Liver (tissue), 9 donors: ENCODE measurements around the gene BUB3. TPM values are rescaled to one million over a fixed set of nuclear protein-coding genes. Genes with fewer than 3 reads are reported as not detected.

Experiments
- DNase-seq: peaks from one replicate; pipeline ENCODE4 v3.0.0-alpha.2; 2017; ENCODE audit warnings: low spot score
- H3K27ac ChIP-seq, 2 donors: one replicate each; pipeline ENCODE4 v1.7.0; 2013; ENCODE audit warnings: inconsistent platforms in 2 of 2, low read length in 2 of 2, control low read depth in 1 of 2, low read depth in 1 of 2, mild to moderate bottlenecking in 1 of 2
- H3K27me3 ChIP-seq, 4 donors: one replicate each; pipeline versions ENCODE4 v1.6.1 to v1.7.0; 2013; ENCODE audit warnings: low read length in 3 of 4, inconsistent platforms in 1 of 4, mild to moderate bottlenecking in 1 of 4, moderate library complexity in 1 of 4; ENCODE audit not compliant: control insufficient read depth in 4 of 4, insufficient read depth in 4 of 4
- H3K36me3 ChIP-seq, 4 donors: one replicate each; pipeline versions ENCODE4 v1.6.1 to v1.7.0; 2013; ENCODE audit warnings: low read length in 3 of 4, mild to moderate bottlenecking in 3 of 4, low read depth in 1 of 4, moderate library complexity in 1 of 4; ENCODE audit not compliant: control insufficient read depth in 4 of 4, insufficient read depth in 3 of 4
- H3K4me1 ChIP-seq, 4 donors: one replicate each; pipeline versions ENCODE4 v1.6.1 to v1.7.0; 2013; ENCODE audit warnings: low read length in 3 of 4, mild to moderate bottlenecking in 3 of 4, moderate library complexity in 1 of 4; ENCODE audit not compliant: control insufficient read depth in 4 of 4, insufficient read depth in 4 of 4
- H3K4me3 ChIP-seq, 3 donors: one replicate each; pipeline versions ENCODE4 v1.6.1 to v1.7.0; 2013; ENCODE audit warnings: low read length in 3 of 3, control low read depth in 1 of 3, low read depth in 1 of 3, mild to moderate bottlenecking in 1 of 3
- H3K9ac ChIP-seq, 2 donors: one replicate each; pipeline ENCODE4 v1.7.0; 2013; ENCODE audit warnings: low read length in 2 of 2, mild to moderate bottlenecking in 2 of 2, moderate library complexity in 2 of 2, control low read depth in 1 of 2, low read depth in 1 of 2
- H3K9me3 ChIP-seq, 4 donors: one replicate each; pipeline versions ENCODE4 v1.6.1 to v1.7.0; 2013; ENCODE audit warnings: low read length in 3 of 4; ENCODE audit not compliant: control insufficient read depth in 4 of 4
- ATF3 ChIP-seq: IDR thresholded peaks from 2 replicates; pipeline ENCODE4 v1.6.1; 2016; ENCODE audit warnings: antibody characterized with exemption
- CTCF ChIP-seq: fragments of 150-350 bp; IDR thresholded peaks from 2 replicates; pipeline ENCODE4 v1.5.1; 2017; ENCODE audit warnings: improper control_type of control experiment, low read depth, low read length; ENCODE audit not compliant: missing input control
- FOXA2 ChIP-seq: IDR thresholded peaks from 2 replicates; pipeline ENCODE4 v1.6.1; 2016; ENCODE audit warnings: antibody characterized with exemption
- GABPA ChIP-seq, 2 donors: IDR thresholded peaks in 1 of 2; conservative IDR thresholded peaks in 1 of 2; 2 replicates each; pipeline ENCODE4 v1.6.1; 2016; ENCODE audit warnings: antibody characterized with exemption in 2 of 2, mild to moderate bottlenecking in 1 of 2, moderate library complexity in 1 of 2
- RAD21 ChIP-seq, 2 donors: IDR thresholded peaks; 2 replicates each; pipeline ENCODE4 v1.6.1; 2016; ENCODE audit warnings: antibody characterized with exemption in 2 of 2, mild to moderate bottlenecking in 2 of 2
- SP1 ChIP-seq: IDR thresholded peaks from 2 replicates; pipeline ENCODE4 v1.6.1; 2018; ENCODE audit warnings: antibody characterized with exemption, mild to moderate bottlenecking
- TAF1 ChIP-seq: conservative IDR thresholded peaks from 2 replicates; pipeline ENCODE4 v1.6.1; 2016; ENCODE audit warnings: antibody characterized with exemption, mild to moderate bottlenecking
- YY1 ChIP-seq: IDR thresholded peaks from 2 replicates; pipeline ENCODE4 v1.6.1; 2016; ENCODE audit warnings: antibody characterized with exemption, mild to moderate bottlenecking
- ZBTB33 ChIP-seq: IDR thresholded peaks from 2 replicates; pipeline ENCODE4 v1.6.1; 2016; ENCODE audit warnings: antibody characterized with exemption
- WGBS: extraction: QIAGEN DNeasy Blood & Tissue Kit; methylation state at CpG from one replicate; pipeline ENCODE4 v1.1.7; 2013; 5-methylcytosine and 5-hydroxymethylcytosine counted together
- polyA plus RNA-seq, 2 donors: library from polyadenylated mRNA; stranded (reverse) in 1 of 2; unstranded in 1 of 2; fragments of 200-250 nt in 1 of 2; fragments of >200 nt in 1 of 2; fragmentation: Nextera tagmentation in 1 of 2; extraction: Ambion mirVana in 1 of 2; gene quantifications; one replicate each; pipeline versions ENCODE4 v1.2.1 to v1.2.3, GENCODE V29; 2013 to 2015
- total RNA-seq, 2 donors: library from RNA; depleted of rRNA; stranded (reverse); fragments of >200 nt; gene quantifications; one replicate each; pipeline ENCODE4 v1.2.3, GENCODE V29; 2014
- donor health status: healthy.
- donor health status: healthy.
- donor health status: healthy.
- donor health status: healthy.
- donor health status: healthy.

The BUB3 gene
- total and polyA plus RNA-seq, 4 donors: 27.1 to 90.9 (median 41.6) TPM

GRCh38 chr10:123144697-123145541 lies 9.3 kb upstream of the BUB3 start:
- DNase-seq: no peak
- TF ChIP-seq YY1 (no peak), RAD21 (IDR thresholded peaks at IDR 0.05) (no peak)
- 4% methylated on average over 29 of the region's 29 CpGs for WGBS

GRCh38 chr10:123145542-123146012 lies 8.6 kb upstream of the BUB3 start:
- Histone ChIP-seq H3K36me3 (no peaks in the 10 kb centered on the region), H3K4me3 (no peak overlapping the region), H3K9ac (no peak overlapping the region), H3K27me3 (peaks cover 13 to 46% (median 30%) of the 10 kb centered on the region in 4 donors), H3K27ac (no peak overlapping the region), H3K9me3 (no peaks in the 10 kb centered on the region), H3K4me1 (peaks cover 4 to 31% (median 12%) of the 10 kb centered on the region in 4 donors)
- WGBS: 7% methylated on average over 14 of the region's 14 CpGs
- no peak for TF ChIP-seq GABPA (IDR thresholded peaks at IDR 0.05 in 1 of 2, conservative IDR thresholded peaks at IDR 0.05 in 1 of 2)
- no peak for TF ChIP-seq ZBTB33
- no peak for TF ChIP-seq TAF1
- no peak for TF ChIP-seq RAD21 (IDR thresholded peaks at IDR 0.05)
- TF ChIP-seq YY1: no peak
- no peak for TF ChIP-seq FOXA2
- TF ChIP-seq CTCF: no peak
- no peak for DNase-seq

More at GRCh38 chr10:123144697-123145541, 9.3 kb upstream of the BUB3 start:
- H3K9ac ChIP-seq: no peak overlapping the region
- no peaks in the 10 kb centered on the region for H3K36me3 ChIP-seq
- H3K27ac ChIP-seq: no peak overlapping the region
- no peak overlapping the region for H3K4me3 ChIP-seq
- peaks cover 16 to 46% (median 30%) of the 10 kb centered on the region in 4 donors for H3K27me3 ChIP-seq
- peaks cover 3 to 25% (median 7%) of the 10 kb centered on the region in 4 donors for H3K4me1 ChIP-seq
- H3K9me3 ChIP-seq: no peaks in the 10 kb centered on the region

DNA sequence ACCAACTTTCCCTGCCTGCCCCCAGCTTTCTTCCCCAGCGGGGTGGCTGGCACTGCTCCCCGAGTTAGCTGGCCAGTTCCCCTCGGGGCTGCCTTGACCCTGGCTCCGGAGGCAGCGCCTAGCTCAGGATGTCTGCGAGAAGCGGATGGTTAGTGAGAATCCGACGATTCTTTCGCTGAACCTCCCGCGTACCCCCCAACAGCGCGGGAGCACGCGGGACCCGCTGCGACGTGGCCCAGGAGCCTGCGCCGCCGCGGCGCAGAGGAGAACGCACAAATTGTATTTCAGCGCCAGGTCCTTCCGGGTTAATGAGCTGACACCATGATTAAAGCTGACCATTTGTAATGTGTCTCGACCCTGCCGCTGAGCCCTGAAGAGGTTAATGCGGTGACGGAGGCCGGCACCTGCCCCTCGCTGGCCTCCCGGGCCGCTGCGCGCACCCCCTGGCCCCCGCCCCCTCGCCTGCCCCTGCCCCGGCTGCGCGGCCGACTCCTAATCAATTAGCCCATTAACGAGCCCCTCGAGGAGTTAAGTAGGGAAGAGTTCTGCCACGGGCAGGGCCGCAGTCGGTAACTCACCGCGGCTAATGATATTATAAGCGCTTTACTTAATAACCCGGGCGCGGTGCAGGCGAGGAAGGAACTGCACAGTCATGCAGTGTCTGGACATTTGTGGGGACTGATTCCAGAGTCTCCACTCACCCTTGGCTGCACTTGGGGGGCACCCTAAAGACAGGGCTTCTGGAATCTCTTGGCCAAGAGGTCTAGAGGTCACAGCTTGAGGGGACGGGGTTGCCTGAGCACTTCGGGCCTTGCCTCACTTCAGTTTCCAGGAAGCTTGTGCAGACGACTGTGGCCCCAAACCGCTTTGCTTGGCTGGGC lies 7.9 kb upstream of the BUB3 start:
- H3K9ac ChIP-seq: no peak overlapping the region
- no peak overlapping the region for H3K27ac ChIP-seq
- H3K9me3 ChIP-seq: no peaks in the 10 kb centered on the region
- DNase-seq: no peak
- no peak for TF ChIP-seq ATF3
- TF ChIP-seq ZBTB33: no peak
- no peak for TF ChIP-seq RAD21 (IDR thresholded peaks at IDR 0.05)
- no peak for TF ChIP-seq SP1
- TF ChIP-seq FOXA2: no peak
- no peak overlapping the region for H3K4me3 ChIP-seq
- no peaks in the 10 kb centered on the region for H3K36me3 ChIP-seq
- H3K27me3 ChIP-seq: peaks cover 16 to 44% (median 32%) of the 10 kb centered on the region in 4 donors
- WGBS: 5% methylated on average over 59 of the region's 59 CpGs
- peaks cover 9 to 38% (median 19%) of the 10 kb centered on the region in 4 donors for H3K4me1 ChIP-seq
